ENCODE measurements around the gene UCK2. TPM values are rescaled to one million over a fixed set of nuclear protein-coding genes. Genes with fewer than 3 reads are reported as not detected.

UCK2 gene
- total and polyA plus RNA-seq, 9 of the 15 experiments (the other 6 are each of a cell fraction or from before 2014, with no cell fraction given) = 71.6 to 145 (median 95.8) TPM

- no peaks in the 10 kb centered on the region for H3K9me3 ChIP-seq (replicated peaks; ENCODE audit: control insufficient read depth, insufficient read depth, low read depth, low read length)
- no peak overlapping the region for H2AFZ ChIP-seq (ENCODE audit: low read depth, low read length)
- no peaks in the 10 kb centered on the region for H3K27me3 ChIP-seq (ENCODE audit: control insufficient read depth in 2 of 2, insufficient read depth in 2 of 2, low read length in 2 of 2)
- no peaks in the 10 kb centered on the region for H3K9me1 ChIP-seq (ENCODE audit: control insufficient read depth, insufficient read depth, low read length)
- no peak overlapping the region for H3K27ac ChIP-seq (ENCODE audit: extremely low read depth, low read depth, low read length)
- TF ChIP-seq OTX1 (CRISPR knock-in tag; IDR thresholded peaks at IDR 0.05) (no peak), CC2D1A (IDR thresholded peaks at IDR 0.05) (no peak), POLR2AphosphoS2 (IDR thresholded peaks at IDR 0.05; ENCODE audit: low read length) (no peak)
- intact Hi-C loops (cut with micrococcal nuclease) = no loop called here
- H3K36me3 ChIP-seq (ENCODE audit: control insufficient read depth, insufficient read depth, low read length) = no peaks in the 10 kb centered on the region
- POLR2A ChIA-PET = no interaction called here
- no peak for ATAC-seq
- BruUV-seq (replicated peaks) = no TSS peak
- CTCF ChIA-PET (ENCODE audit: low intra/inter-chr PET ratio) = interaction anchor here (0.7 kb wide), 1 partner anchor 199 kb away, joined by 4 read pairs; no protein-coding TSS in a partner anchor
- no peaks in the 10 kb centered on the region for H4K20me1 ChIP-seq (replicated peaks; ENCODE audit: control insufficient read depth, insufficient read depth, low read length)
- no peak for DNase-seq (ENCODE audit: extremely low read depth in 1 of 4, low spot score in 3 of 4)
- 19% methylated on average over 4 of the region's 4 CpGs for WGBS (ENCODE audit: insufficient coverage, low coverage, missing lambda C conversion rate)
- no peaks in the 10 kb centered on the region for H3K79me2 ChIP-seq (ENCODE audit: control insufficient read depth, insufficient read depth, low read length)
- FAIRE-seq = no peak
- H3K4me1 ChIP-seq (replicated peaks in 1 of 2; ENCODE audit: control insufficient read depth in 2 of 2, insufficient read depth in 2 of 2, low read length in 2 of 2) = no peaks in the 10 kb centered on the region
- H3K4me3 ChIP-seq = no peak overlapping the region
- H3K4me2 ChIP-seq (ENCODE audit: insufficient read depth, low read length) = no peak overlapping the region
- in situ Hi-C loops (cut with MboI) = loop anchor here (5.0 to 10.0 kb wide), 2 partner anchors 315 to 522 kb away; no protein-coding TSS in a partner anchor
- H3K9ac ChIP-seq (ENCODE audit: insufficient read depth in 1 of 2, low read depth in 2 of 2, low read length in 2 of 2) = no peak overlapping the region
These were observed 89.8 kb downstream of the UCK2 start for GRCh38 chr1:165917166-165917565.

- H3K79me2 ChIP-seq (ENCODE audit: control insufficient read depth, insufficient read depth, low read length) = no peaks in the 10 kb centered on the region
- TF ChIP-seq ZBTB11 (CRISPR knock-in tag; IDR thresholded peaks at IDR 0.05) = no peak
- no peak for TF ChIP-seq KDM1A (IDR thresholded peaks at IDR 0.05)
- no peak for TF ChIP-seq IRF9 (tag; IDR thresholded peaks at IDR 0.05)
- TF ChIP-seq ATF7 (IDR thresholded peaks at IDR 0.05) = no peak
- no peak for TF ChIP-seq CCAR2 (IDR thresholded peaks at IDR 0.05; ENCODE audit: low read depth, low read length)
- TF ChIP-seq PREB (CRISPR knock-in tag; IDR thresholded peaks at IDR 0.05) = no peak
- no peak for TF ChIP-seq RHOXF2B (CRISPR knock-in tag; conservative IDR thresholded peaks at IDR 0.05)
- TF ChIP-seq MBD2 (IDR thresholded peaks at IDR 0.05; ENCODE audit: borderline replicate concordance, low read depth) = no peak
These were observed 96.7 kb downstream of the UCK2 start for GRCh38 chr1:165924117-165924516.

More at GRCh38 chr1:165924117-165924516, 96.7 kb downstream of the UCK2 start:
- Histone ChIP-seq H3K4me1 (replicated peaks in 1 of 2; ENCODE audit: control insufficient read depth in 2 of 2, insufficient read depth in 2 of 2, low read length in 2 of 2) (peaks cover 5 to 7% of the 10 kb centered on the region in 2 experiments; a peak in 3 of 5 replicates), H3K4me2 (ENCODE audit: insufficient read depth, low read length) (no peak overlapping the region), H3K9ac (ENCODE audit: insufficient read depth in 1 of 2, low read depth in 2 of 2, low read length in 2 of 2) (no peak overlapping the region), H3K27me3 (ENCODE audit: control insufficient read depth in 2 of 2, insufficient read depth in 2 of 2, low read length in 2 of 2) (no peaks in the 10 kb centered on the region), H3K36me3 (ENCODE audit: control insufficient read depth, insufficient read depth, low read length) (no peaks in the 10 kb centered on the region), H3K4me3 (no peak overlapping the region), H3K9me3 (replicated peaks; ENCODE audit: control insufficient read depth, insufficient read depth, low read depth, low read length) (no peaks in the 10 kb centered on the region), H3K27ac (ENCODE audit: extremely low read depth, low read depth, low read length) (no peak overlapping the region), H4K20me1 (replicated peaks; ENCODE audit: control insufficient read depth, insufficient read depth, low read length) (0 out of 2 replicates have a peak, but pooled peaks cover 7% of the 10 kb centered on the region), H3K9me1 (ENCODE audit: control insufficient read depth, insufficient read depth, low read length) (no peaks in the 10 kb centered on the region), H2AFZ (ENCODE audit: low read depth, low read length) (no peak overlapping the region)
- FAIRE-seq (no peak), DNase-seq (ENCODE audit: extremely low read depth in 1 of 4, low spot score in 3 of 4) (no peak), ATAC-seq (no peak)
- BruUV-seq (replicated peaks) = no TSS peak
- POLR2A ChIA-PET = interaction anchor here (1.6 kb wide), 1 partner anchor 10 kb away, joined by 8 read pairs; no protein-coding TSS in a partner anchor
- CTCF ChIA-PET (ENCODE audit: low intra/inter-chr PET ratio) = interaction anchor here (1.0 to 1.2 kb wide), 2 partner anchors 555 to 1134 kb away, joined by 4 read pairs; no protein-coding TSS in a partner anchor
- 18% methylated on average over 11 of the region's 11 CpGs for WGBS (ENCODE audit: insufficient coverage, low coverage, missing lambda C conversion rate)
- in situ Hi-C loops (cut with MboI) = no loop called here
- intact Hi-C loops (cut with micrococcal nuclease) = loop anchor here (2.0 kb wide), 2 partner anchors 93 to 1135 kb away; no protein-coding TSS in a partner anchor

Measured in K562 (cell line).